ENCODE results near the gene TMEM132A. TPM values are rescaled to one million over a fixed set of nuclear protein-coding genes. Genes with fewer than 3 reads are reported as not detected.

TMEM132A gene
- total RNA-seq, 1 experiment from 2014 or later: 140 TPM

- BruUV-seq (replicated peaks): no TSS peak
- ChIA-PET POLR2A (ENCODE audit: low non-redundant PET) (no interaction called here), CTCF (no interaction called here)
- DNase-seq (ENCODE audit: low spot score): no peak
- no peak overlapping the region for H3K4me3 ChIP-seq (ENCODE audit: low read depth, low read length, poor library complexity, severe bottlenecking)
- intact Hi-C loops (cut with micrococcal nuclease; ENCODE audit: unreplicated experiment): loop anchor here (10.0 kb wide), 1 partner anchor 1345 kb away; no protein-coding TSS in a partner anchor
- no peaks in the 10 kb centered on the region for H3K36me3 ChIP-seq (ENCODE audit: insufficient read depth, low read length, poor library complexity, severe bottlenecking)
- no peak overlapping the region for H3K27ac ChIP-seq (ENCODE audit: low read depth, low read length, poor library complexity, severe bottlenecking)
- H3K9me3 ChIP-seq (ENCODE audit: low read depth, low read length, poor library complexity, severe bottlenecking): no peaks in the 10 kb centered on the region
- TF ChIP-seq, protein P1, sequence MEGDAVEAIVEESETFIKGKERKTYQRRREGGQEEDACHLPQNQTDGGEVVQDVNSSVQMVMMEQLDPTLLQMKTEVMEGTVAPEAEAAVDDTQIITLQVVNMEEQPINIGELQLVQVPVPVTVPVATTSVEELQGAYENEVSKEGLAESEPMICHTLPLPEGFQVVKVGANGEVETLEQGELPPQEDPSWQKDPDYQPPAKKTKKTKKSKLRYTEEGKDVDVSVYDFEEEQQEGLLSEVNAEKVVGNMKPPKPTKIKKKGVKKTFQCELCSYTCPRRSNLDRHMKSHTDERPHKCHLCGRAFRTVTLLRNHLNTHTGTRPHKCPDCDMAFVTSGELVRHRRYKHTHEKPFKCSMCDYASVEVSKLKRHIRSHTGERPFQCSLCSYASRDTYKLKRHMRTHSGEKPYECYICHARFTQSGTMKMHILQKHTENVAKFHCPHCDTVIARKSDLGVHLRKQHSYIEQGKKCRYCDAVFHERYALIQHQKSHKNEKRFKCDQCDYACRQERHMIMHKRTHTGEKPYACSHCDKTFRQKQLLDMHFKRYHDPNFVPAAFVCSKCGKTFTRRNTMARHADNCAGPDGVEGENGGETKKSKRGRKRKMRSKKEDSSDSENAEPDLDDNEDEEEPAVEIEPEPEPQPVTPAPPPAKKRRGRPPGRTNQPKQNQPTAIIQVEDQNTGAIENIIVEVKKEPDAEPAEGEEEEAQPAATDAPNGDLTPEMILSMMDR (conservative IDR thresholded peaks at IDR 0.05; ENCODE audit: low read depth, low read length): no peak
- TF ChIP-seq EZH2 (IDR thresholded peaks at IDR 0.05; ENCODE audit: borderline replicate concordance, low read depth, low read length, poor library complexity, severe bottlenecking): no peak
- H3K4me1 ChIP-seq (ENCODE audit: insufficient read depth, low read length, poor library complexity, severe bottlenecking): peaks cover 18% of the 10 kb centered on the region
- no peaks in the 10 kb centered on the region for H3K27me3 ChIP-seq (replicated peaks; ENCODE audit: insufficient read depth, low read depth, low read length, poor library complexity)
Measured at GRCh38 chr11:60910281-60910687, 14.0 kb upstream of the TMEM132A start.

GRCh38 chr11:60910711-60911380, 13.4 kb upstream of the TMEM132A start:
- no peaks in the 10 kb centered on the region for H3K36me3 ChIP-seq (ENCODE audit: insufficient read depth, low read length, poor library complexity, severe bottlenecking)
- H3K4me3 ChIP-seq (ENCODE audit: low read depth, low read length, poor library complexity, severe bottlenecking): no peak overlapping the region
- intact Hi-C loops (cut with micrococcal nuclease; ENCODE audit: unreplicated experiment): loop anchor here (10.0 kb wide), 1 partner anchor 1346 kb away; no protein-coding TSS in a partner anchor
- peaks cover 22% of the 10 kb centered on the region for H3K4me1 ChIP-seq (ENCODE audit: insufficient read depth, low read length, poor library complexity, severe bottlenecking)
- TF ChIP-seq, protein P1 (conservative IDR thresholded peaks at IDR 0.05; ENCODE audit: low read depth, low read length): no peak
- no peak for TF ChIP-seq EZH2 (IDR thresholded peaks at IDR 0.05; ENCODE audit: borderline replicate concordance, low read depth, low read length, poor library complexity, severe bottlenecking)
- H3K27me3 ChIP-seq (replicated peaks; ENCODE audit: insufficient read depth, low read depth, low read length, poor library complexity): no peaks in the 10 kb centered on the region
- H3K27ac ChIP-seq (ENCODE audit: low read depth, low read length, poor library complexity, severe bottlenecking): no peak overlapping the region
- DNase-seq (ENCODE audit: low spot score): peak; percentile 39
- no peaks in the 10 kb centered on the region for H3K9me3 ChIP-seq (ENCODE audit: low read depth, low read length, poor library complexity, severe bottlenecking)
- no TSS peak for BruUV-seq (replicated peaks)
- ChIA-PET CTCF (no interaction called here), POLR2A (ENCODE audit: low non-redundant PET) (no interaction called here)

DNA sequence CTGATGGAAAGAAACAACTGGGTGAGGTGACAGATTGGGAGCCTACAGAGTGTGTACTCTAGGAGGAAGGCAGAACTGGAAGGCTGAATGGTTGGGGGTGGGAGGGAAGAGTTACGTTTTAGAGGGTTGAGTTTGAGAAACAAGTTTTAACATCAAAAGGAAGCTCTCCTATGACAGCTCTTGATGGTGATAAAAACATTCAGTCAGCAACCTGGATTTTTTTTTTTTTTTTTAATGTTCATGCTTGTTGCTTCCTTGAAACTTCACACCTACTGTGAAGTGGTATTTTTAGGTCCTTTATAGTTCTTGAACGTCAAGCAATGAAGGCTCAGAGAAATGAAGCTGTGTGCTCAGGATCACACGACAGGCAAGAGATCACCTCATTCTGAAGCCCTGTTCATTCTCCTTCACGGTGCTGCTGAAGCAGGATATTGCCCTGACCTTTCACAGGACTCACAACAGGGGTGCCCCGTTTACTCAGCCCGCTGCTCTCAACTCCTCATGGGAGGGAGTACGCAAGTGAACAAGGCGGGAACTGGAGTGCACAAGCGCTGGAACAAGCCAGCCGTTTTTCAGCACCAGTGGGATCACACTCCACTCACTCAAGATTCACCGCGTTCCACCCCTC, 11.9 kb upstream of the TMEM132A start:
- TF ChIP-seq, protein P1 (conservative IDR thresholded peaks at IDR 0.05; ENCODE audit: low read depth, low read length): no peak
- no peak for TF ChIP-seq EZH2 (IDR thresholded peaks at IDR 0.05; ENCODE audit: borderline replicate concordance, low read depth, low read length, poor library complexity, severe bottlenecking)
- DNase-seq (ENCODE audit: low spot score): no peak
- CTCF ChIA-PET: interaction anchor here (1.5 kb wide), 1 partner anchor 13 kb away, joined by 3 read pairs; no protein-coding TSS in a partner anchor
- intact Hi-C loops (cut with micrococcal nuclease; ENCODE audit: unreplicated experiment): loop anchor here (10.0 kb wide), 1 partner anchor 1348 kb away; no protein-coding TSS in a partner anchor
- no peak overlapping the region for H3K4me3 ChIP-seq (ENCODE audit: low read depth, low read length, poor library complexity, severe bottlenecking)
- H3K36me3 ChIP-seq (ENCODE audit: insufficient read depth, low read length, poor library complexity, severe bottlenecking): no peaks in the 10 kb centered on the region
- no peak overlapping the region for H3K27ac ChIP-seq (ENCODE audit: low read depth, low read length, poor library complexity, severe bottlenecking)
- no TSS peak for BruUV-seq (replicated peaks)
- H3K4me1 ChIP-seq (ENCODE audit: insufficient read depth, low read length, poor library complexity, severe bottlenecking): peaks cover 18% of the 10 kb centered on the region
- H3K27me3 ChIP-seq (replicated peaks; ENCODE audit: insufficient read depth, low read depth, low read length, poor library complexity): no peaks in the 10 kb centered on the region
- H3K9me3 ChIP-seq (ENCODE audit: low read depth, low read length, poor library complexity, severe bottlenecking): no peaks in the 10 kb centered on the region
- POLR2A ChIA-PET (ENCODE audit: low non-redundant PET): interaction anchor here (0.6 kb wide), 1 partner anchor 513 kb away, joined by 4 read pairs; no protein-coding TSS in a partner anchor
